RPMI7951 (cell line): ENCODE measurements around the gene MYH15. TPM values are rescaled to one million over a fixed set of nuclear protein-coding genes. Genes with fewer than 3 reads are reported as not detected.

ENCODE experiments used
- DNase-seq: peaks from one replicate; pipeline ENCODE4 v3.0.0-alpha.2; 2012; ENCODE audit warnings: low read depth
- total RNA-seq: library from RNA; depleted of rRNA; stranded (reverse); fragments of >200 nt; shearing (Covaris generic); gene quantifications from 2 replicates; pipeline ENCODE4 v1.2.3, GENCODE V29; 2014; rRNA removed

The MYH15 gene
- total RNA-seq: 0.20 and 0.24 TPM in 2 replicates

DNA sequence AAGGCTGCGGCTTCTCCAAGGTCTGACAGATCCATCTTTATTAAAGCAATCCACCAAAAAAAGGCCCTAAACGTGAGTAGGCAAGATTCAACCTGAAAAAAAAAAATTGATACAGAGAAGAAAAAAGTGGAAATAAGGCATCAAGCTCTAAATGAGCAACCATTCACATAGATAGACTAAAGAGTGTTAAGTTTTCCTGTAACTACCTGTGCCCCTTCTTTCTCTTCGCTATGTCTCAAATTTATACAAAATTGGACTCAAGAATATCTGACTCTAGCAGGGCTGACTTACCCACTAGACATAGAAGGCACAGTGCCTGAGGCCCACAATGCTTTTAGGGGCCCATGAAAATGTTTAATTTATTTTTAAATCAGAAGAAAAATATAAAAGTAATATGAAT lies at the start of gene MYH15:
MYH15 (minus strand) TSS at position 101 of the 400 bp plus-strand sequence; CDS start at position 35, 66 bp downstream.
- DNase-seq: no peak

DNA sequence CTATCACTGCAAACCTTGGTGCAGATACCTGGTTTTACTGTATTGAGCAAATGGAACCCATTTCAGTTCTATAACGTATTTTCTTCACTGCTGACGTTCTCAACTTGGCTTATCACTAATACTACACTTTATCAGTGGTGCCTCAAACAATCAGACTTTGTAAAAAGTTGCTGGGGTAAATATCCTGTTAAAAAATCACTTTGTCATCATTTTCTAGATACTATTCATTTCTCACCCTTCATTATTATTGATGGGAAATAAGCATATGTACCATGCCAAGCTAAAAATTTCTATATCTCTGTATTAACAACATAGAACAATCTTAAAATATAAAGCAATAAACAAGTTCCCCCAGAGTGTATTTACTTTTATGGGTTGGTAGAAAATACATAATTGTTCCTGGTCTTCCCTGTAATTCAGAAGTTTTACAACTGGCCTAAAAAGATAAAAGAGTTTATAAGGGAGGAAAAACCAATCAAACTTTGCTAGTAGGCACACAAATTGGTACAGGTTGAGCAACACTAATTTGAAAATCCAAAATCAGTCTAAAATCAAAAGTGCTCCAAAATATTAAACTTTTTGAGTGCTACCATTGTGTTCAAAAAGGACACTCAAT lies 45.7 kb upstream of the MYH15 start:
- no peak for DNase-seq

DNA sequence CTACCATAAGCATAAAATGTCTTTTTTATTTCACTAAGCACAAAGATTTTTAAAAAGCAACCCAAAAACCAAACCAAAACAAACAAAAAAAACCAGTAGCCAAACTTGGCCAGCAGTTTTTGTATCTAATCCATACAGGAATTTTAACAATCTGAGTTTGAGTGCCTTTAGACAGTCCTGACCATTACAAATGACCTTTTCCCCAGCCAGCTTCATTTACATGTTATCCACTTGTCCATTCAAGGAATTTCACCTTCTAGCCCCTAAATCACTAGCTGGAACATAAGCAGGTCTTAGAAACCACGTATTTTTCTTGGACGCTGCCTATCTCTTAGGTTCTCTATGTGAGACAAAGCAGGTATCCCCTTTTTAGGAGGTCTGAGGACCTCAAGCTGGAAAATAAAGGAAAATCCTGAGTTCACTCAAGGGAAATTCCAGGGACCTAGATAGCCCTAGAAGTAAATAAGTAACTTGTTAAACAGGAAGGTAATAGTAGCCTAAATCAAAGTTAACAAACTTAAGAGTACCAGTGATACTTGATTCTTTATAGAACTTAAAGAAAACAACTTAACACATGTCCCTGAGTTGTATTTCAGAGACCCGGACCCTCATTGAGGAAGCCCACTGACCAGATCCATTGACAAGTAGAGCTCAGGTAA lies 44.6 kb upstream of the MYH15 start:
- no peak for DNase-seq

DNA sequence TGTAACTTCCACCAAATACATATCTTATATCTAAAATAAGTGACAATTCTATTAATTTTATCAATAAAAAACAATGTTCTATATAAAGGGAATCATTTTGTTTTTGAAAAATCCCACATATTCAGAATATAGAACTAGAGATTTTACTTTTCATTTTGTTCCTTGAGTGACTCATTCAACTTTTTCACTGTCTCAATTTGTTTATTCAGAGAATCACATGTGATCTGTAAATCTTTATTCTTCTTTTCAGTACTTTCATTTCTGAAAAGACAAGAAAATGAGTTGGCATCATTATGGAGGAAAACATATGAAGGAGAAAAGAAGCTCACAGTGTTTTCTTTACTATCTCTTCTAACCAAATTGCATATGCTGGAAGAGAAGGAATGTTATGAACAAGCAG lies 43.8 kb upstream of the MYH15 start:
- DNase-seq: no peak

DNA sequence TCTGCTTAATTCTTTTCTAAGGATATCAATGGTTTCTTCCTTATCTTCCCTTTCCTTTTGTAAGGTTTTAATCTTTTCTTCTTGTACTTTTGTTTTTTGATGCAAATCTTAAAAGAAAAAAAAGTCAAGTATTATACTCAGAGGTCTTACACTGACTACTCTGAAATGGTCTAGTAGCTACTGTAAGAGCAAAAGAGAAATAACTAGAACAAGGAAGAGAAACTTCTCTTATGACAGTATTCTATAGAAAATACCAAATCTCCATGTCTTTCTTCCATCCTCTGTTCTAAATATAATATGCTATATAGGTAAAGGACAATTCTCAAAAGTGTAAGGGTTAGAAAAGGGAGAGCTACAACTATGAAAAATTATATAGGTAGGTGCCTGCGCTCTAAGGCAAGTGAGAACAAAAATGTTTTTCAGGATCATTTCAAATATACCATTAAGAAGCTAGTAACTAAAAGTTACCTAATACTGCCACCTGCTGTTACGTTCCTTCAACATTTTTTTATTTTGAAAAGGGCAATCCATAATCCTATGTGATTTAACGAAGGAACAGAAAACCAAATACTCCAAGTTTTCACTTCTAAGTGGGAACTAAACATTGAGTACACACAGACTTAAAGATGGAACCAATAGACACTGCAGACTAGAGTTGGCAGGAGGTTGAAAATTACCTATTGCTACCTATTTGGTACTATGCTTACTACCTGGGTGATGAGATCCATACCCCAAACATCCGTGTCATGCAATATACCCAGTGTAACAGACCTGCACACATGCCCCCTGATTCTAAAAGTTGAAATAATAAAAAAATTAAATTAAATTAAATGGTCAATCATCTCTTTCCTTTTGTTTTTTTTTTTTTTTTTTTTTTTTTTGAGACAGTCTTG lies 42.1 kb upstream of the MYH15 start:
- peak; percentile 37 for DNase-seq

DNA sequence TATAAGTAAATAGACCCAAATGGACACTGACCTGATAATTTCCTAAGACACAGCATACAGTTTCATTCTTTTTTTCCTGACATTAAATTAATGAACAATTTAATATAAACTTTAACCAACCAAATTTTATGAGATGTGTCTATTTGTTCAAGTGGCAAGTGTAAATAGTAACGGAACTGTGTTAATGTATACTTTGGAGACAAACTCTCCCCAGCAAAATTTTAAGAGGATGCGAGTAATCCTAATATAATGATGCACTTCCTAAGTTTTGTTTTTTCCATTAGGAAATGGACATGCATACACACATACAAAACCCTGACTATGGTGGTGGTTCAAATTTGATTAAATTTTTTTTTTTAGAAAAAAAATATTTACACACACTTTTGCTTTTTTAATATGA lies 38.5 kb upstream of the MYH15 start:
- DNase-seq: no peak

DNA sequence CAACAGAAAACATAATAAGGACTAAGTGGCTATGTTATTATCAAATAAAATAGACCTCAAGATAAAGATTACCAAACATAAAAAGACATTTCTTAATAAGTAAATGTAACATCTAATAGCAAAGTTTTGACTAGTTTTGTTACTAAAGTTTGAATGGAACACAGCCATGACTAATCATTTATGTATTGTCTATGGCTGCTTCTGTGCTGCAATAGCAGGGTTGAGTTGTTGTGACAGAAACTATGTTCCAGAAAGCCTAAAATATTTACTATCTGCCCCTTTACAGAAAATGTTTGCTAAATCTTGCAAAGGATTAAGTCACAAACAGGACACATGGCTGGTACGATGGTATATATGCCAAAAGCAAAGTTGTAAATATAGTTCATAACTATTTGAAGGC lies 37.9 kb upstream of the MYH15 start:
- no peak for DNase-seq

DNA sequence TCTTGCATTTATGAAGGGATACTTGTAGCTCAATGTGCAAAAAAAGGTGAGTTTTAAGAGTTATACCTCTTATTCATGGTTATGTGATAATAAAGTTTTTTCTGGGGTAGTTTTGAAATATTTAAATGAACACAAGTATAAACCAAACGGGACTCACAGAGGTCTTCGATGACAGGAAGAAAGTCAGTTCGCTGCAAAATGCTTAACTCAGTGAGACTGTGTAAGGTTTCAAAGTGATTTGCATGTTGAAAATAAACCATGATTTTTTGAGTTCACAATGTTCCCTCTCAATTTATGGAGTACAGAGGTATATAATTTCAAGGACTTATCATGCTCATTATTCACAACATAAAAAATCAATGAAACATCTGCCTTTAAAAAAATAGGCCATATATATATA lies 36.3 kb upstream of the MYH15 start:
- DNase-seq: no peak

DNA sequence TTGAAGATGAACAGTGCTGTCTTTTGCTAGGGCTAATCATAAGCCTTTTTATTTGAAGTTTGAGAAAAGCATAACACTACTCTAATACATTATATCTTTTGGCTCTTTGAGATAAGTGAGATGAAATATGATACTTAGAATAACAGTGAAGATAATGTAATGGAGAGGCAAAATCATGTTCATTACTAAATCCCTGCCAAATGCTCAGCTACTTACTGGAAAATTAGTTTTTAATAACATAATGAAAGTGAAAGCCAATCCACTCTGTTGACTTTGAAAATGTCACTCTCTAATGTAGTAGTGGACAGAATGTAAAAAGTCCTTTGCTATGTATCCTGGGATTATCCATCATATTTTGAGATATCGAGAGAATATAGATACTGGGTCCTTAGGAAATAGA lies 35.9 kb upstream of the MYH15 start:
- DNase-seq: no peak

DNA sequence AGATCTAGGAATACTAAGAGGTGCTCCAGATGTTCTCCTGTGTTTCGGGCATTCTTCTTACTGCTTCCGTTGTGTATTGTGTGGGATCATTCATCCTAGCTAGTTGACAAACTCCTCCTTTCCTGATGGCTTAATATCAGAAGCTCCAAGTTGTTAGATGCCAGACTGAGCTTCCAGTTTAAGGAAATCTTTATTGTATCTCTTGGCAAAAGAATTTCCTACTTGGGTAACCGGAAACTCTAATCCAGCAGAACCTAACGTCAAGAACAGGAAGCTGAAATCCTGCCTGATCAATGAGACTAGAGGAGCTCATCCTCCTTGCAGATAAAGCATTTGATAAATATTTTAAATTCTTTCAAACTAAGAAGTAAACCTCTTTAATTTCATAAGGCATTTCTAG lies 27.7 kb upstream of the MYH15 start:
- DNase-seq: no peak

DNA sequence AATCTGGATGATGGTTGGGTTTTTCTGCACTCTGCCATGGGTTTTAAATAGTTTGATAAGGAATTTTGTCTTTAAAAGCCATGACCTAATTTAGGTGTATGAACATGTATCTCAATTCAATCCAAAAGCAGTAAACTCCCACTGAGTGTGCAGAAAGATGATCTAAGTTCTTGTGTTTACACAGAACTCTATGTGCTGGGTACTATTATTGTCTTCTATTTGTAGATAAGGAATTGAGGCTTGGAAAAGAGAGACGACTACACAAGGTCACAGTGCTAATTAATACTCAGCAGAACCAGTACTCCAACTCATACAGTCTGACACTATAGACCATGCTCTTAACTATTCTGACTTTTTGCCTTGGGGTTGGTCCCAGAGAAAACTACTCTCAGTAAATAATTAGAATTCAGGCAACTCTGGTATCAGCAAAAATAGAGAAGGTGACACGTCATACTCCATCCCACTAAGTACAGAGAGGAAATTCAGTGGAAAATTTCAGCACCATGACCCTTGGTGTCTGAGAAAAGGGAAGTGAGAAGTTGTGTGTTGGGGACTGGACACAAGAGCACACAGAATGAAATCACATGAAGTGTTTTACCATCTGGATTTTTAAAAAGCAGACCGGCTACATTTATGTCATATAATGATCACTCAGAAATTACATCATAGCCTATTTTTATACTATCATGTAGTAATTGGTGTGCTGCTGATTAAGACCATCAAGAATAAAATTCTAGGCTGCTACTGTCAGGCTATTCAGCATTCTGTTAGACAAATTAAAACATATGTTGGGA lies 18.3 kb upstream of the MYH15 start:
- no peak for DNase-seq

DNA sequence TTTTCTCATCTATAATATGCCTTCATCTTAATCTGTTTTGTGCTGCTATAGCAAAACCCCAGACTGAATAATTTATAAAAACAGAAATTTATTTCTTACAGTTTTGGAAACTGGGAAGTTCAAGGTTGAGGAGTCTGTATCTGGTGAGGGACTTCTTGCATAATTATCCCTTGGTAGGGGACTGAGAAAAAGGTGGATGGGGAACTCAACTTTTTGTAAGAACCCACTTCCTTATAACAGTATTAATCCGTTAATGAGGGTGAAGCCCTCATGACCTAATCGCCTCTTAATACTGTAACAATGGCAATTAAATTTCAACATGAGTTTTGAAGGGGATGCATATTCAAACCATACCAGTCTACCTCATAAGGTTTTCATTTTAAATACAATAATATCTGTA lies 17.4 kb upstream of the MYH15 start:
- no peak for DNase-seq

DNA sequence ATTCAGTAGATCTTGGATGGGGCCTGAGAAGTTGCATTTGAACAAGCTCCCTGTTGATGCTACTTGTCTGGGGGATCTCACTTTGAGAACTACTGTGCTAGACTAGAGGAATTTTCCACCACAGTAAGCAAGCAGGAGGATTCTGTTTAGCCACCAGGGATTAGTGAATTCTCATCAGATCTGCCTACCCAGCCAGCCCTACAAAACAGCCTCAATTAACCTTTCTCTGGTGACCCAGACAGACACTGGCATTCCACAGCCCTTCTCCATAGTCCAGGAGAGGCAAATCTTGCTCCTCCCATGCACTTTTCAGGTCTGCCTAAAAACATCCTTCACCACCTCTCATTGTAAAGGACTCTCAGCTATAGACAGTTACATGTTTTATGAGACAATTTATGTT lies 16.7 kb upstream of the MYH15 start:
- no peak for DNase-seq

DNA sequence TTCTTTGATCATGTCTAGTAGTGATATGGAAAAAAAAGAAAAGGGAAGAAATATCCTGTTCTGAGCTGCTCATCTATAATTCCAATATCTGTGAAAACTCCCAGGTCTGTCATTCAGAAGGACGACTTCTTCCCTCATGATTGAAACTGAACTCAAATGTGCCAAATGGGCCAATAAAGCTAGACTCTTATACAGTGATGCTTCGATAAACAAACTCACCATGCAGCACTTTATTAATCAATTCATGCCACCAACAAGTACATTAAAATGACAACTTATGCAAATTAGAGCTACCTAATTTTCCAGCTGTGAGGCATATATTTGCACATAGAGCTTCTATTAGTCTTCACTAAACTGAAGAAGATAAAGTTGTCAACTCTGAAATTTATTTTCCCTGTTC lies 15.6 kb upstream of the MYH15 start:
- DNase-seq: no peak

DNA sequence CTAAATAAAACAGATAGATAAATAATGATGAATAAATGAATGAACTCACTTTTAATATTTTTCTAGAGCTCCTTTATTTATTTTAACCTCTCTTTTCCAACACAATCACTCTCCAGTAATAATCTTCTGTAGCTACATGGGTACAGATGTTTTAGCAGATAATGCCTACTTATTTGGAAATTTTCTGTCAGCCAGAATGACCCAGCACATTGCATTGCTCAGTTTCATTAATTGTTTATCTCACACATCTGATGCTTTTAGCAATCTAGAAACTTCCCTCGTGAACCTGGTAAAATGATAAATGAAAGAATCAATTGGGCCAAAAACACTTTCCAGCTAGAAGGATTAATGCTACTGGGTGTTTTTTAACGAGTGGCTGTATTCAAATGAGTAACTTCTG lies 14.9 kb upstream of the MYH15 start:
- DNase-seq: no peak

DNA sequence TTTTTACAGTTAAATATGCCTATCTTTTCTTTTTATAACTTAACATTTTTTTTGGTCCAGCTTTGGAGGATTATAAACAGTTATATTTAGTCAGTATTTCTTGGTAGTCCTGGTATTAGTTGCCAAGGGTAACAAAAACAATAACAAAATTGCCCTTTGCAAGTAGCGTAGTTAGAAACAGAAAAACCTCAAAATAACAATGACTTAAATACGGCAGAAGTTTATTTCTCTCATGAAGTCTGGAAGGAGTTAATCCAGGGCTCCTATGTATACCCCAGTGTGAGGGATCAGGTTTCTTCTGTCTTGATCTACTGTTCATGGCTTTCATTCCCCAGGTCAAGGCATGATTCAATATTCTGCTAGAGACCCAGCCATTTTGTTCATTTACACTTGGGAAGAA lies 14.1 kb upstream of the MYH15 start:
- DNase-seq: peak; percentile 8

DNA sequence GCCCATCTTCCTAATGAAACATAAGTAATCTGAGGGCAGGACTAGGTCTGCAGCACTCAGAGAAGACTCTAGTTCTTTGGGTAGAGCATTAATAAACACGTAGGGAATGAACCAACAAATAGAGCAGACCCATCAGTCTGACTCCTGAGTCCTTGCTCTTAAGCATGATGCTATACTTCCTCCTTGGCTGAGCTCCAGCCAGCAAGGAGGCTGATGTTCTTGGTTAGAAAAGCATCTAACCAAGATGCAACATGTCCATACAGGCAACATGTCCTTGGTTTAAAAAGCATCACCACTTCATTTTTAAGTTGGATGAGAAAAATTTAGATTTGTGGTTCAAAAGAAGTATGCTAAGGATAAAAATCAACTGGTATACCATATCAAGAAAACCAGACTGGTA lies 8.5 kb upstream of the MYH15 start:
- peak; percentile 14 for DNase-seq

DNA sequence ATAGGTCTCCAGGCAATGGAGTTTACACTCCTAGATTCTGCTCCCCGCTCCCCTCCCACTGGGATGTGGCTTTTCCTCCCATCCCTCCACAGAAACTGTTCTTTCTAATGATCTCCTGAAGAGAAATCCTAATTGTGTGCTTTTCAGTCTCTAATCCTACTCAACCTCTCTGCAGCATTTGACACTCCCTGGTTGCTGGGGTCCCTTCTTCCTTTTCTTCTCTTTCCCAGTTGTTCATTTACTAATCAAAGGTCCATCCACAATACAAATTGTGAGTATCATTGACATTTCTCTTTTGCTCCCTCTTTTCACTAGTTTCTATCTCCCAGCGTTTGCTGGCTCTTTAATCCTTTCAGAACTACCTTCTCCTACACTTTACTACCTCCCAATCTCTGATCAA lies 6.5 kb upstream of the MYH15 start:
- DNase-seq: no peak

DNA sequence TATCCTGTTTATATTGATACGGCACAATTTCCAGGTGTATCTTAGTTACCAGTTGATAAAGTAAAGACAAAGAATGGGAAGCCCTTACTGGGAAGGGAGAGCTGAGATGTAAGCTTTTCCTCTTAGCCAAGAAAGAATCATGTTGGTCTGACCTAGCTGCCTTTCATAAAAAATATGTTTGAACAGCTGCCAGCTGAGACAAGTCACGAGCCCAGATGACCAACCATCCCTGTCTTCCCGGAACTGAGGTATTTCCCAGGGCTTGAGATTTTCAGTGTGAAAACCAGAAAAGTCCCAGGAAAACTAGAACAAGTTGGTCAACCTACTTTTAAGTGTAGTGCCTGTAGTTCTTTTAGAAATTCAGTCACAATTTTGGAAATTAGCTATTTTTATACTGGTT lies 3.6 kb upstream of the MYH15 start:
- DNase-seq: peak; percentile 15

DNA sequence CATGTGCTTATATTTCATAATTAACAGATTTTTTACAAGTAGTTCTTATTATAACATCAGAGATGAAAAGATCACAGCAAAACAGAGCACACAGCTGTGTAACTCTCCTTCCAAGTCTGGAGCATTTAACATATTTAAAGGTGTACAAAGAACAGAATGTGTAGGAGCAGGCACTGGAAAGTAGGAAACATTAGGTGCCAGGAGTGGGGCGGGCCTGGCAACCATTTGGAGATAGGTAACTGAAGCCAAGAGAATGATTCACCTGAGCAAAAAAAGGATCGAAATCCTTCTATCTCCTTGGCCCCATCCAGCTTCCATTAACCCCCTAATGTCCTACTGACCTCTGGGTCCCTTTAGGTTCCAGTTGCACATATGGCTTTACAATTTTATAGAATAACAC lies 2.3 kb upstream of the MYH15 start:
- no peak for DNase-seq

DNA sequence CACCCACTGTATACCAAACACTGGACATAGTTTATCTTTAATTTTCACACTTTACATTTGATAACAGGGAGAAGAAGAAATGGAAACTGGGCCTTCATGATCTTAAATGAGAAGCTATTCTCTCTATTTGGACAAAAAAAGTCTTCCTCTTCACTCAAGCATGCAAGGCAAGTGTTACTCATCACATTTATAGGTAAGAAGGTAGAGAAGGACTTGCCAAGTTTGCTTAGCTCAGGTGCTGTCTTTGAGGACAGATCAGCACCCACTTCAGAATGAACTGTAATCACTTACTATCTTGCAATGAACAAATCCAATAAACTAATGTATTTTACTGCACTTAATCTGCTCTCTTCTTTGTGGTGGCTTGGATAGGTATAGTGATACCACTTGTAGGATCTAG lies 1.1 kb upstream of the MYH15 start:
- no peak for DNase-seq

DNA sequence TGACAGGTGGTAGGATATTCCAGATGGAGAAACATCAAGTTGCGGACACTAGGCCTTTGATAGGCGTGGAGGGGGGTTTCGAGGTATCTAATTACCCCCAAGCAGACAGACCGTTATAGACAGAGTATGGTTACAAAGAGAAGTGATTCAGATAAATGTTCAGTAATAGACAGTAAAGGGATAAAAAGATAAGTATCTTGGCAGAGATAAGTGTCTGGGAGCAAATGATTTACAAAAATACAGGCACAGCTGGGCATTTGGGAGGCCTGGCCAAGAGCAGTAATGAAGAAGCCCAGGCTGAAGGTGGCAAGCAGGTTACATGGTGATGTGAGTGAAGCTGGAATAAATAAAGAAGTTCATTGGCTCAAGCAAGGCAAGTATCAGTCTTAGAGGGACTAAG lies 659 bp upstream of the MYH15 start:
- no peak for DNase-seq
